HG03108 (cell line): ENCODE measurements around the gene GGCT.

Experiments
- ATAC-seq: cut with Tn5 transposase; IDR thresholded peaks from one replicate; pipeline ENCODE4 v1.9.1; 2021; ENCODE audit warnings: moderate library complexity; ENCODE audit not compliant: unreplicated experiment

GGCT gene

DNA sequence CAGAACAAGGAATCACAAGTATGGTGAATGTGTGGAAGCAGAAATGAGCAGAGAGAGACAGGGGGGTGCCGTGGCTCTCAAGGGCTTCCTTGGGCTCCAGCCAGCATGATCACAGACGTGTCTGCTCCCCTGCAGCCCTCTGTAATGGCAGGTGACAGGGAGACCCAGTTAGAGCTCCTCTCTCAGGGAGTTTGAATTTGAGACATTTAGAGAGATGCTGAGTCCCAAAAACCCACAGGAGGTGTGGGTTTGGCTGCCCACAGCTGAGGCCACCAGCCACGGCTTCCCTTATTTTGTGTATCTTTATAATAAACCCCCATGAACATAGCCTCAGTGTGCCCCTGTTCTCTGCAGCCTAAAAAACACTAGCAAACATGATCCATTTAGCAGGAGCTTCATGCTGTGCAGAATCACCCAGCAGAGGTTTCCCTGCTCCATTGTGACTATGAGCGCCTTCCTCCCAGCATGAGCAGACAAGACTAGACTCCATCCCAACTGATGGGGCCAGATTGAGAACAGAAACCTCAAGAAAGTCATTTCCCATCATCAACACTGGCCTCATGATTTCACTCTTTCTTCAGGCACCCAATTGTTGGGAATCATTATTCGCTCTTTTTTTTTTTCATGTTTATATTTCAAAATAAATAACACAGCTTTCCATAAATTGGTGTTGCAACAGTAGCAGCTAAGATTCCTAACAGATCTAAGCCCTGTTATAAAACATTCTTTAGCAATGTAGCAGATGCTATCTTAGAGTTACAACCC, 39.4 kb downstream of the GGCT start:
- no peak for ATAC-seq

- no peak for ATAC-seq
Measured at GRCh38 chr7:30464231-30464671, 40.4 kb downstream of the GGCT start.

GRCh38 chr7:30463405-30464145, 41.1 kb downstream of the GGCT start:
- ATAC-seq, result peak; percentile 70

DNA sequence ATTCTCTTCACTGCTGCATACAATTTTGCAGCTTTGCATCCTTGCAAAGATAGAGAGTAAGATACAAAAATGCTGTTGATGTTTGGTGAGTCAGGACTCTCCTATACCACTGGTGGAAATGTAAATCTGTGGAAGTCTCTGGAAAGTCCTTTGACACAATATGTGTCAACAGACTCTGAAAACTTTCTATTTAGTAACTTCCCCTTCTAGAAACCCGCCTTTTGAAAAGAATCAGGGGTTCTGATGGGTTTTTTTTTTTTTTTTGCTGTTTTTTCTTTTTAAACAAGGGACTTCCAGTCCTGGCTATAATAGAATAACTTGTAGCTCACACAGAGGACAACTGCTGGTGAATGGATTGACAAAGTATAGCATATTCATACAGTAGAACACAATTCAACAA, 42.5 kb downstream of the GGCT start:
- no peak for ATAC-seq

DNA sequence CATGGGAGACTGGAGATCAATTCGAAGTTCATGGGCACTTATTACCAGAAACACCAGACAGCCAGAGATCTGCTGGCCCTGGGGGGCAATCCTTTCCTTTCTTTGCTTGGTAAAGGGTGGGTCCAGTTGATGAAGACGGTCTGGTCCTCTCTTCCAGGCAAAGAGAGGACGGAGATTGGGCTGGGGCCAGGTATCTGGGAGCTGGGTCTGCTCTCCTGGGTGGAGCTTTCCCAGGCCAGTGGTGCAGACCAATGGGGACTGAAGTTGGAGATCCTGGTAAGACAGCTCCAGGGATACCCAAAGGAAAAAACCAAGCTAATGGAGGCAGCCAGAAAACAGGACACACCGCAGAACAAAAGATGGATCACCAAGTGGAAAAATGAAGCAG, 44.4 kb downstream of the GGCT start:
- no peak for ATAC-seq

- ATAC-seq, result no peak
Measured at GRCh38 chr7:30459591-30460245, 44.9 kb downstream of the GGCT start.

GRCh38 chr7:30458311-30458710, 46.3 kb downstream of the GGCT start:
- no peak for ATAC-seq

DNA sequence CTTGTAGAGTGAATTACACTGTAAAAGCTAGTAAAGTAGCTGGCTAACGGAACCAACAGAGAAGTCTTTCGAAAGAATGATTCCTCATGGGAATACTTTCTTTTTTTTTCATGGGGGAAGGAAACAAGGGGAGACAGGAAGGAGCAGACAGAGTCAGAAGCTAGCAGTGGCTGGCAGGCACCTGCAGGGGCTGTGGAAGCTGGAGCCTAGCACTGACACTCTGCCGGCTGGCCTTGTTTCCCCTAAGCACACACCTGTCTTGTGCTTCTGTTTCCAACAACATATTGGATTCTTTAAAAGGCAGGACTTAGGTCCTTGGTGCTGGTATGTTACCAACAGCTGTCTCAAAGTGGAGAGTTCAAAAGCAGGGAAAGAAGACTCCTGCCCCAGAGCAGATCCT, 50.7 kb downstream of the GGCT start:
- ATAC-seq, result no peak

DNA sequence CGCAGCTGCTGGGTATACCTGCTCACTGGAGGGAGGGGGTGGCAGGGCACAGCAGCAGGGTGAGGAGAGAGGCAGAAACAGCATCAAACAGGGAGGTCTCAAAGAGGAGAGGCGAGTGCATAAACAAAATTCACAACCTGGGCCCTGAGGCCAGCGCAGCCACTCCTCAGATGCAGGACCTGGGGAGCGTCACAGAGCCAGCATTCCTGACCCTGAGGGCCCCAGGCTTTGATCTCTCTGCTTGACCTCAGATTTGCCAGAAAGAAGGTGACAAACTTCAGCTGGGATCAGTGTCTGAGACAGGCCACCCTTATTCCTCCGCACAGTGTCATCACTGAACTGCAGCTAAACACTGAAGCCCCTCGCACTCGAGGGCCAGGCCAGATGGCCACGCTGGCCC, 51.6 kb downstream of the GGCT start:
- no peak for ATAC-seq

GRCh38 chr7:30452280-30452930, 52.2 kb downstream of the GGCT start:
- no peak for ATAC-seq

DNA sequence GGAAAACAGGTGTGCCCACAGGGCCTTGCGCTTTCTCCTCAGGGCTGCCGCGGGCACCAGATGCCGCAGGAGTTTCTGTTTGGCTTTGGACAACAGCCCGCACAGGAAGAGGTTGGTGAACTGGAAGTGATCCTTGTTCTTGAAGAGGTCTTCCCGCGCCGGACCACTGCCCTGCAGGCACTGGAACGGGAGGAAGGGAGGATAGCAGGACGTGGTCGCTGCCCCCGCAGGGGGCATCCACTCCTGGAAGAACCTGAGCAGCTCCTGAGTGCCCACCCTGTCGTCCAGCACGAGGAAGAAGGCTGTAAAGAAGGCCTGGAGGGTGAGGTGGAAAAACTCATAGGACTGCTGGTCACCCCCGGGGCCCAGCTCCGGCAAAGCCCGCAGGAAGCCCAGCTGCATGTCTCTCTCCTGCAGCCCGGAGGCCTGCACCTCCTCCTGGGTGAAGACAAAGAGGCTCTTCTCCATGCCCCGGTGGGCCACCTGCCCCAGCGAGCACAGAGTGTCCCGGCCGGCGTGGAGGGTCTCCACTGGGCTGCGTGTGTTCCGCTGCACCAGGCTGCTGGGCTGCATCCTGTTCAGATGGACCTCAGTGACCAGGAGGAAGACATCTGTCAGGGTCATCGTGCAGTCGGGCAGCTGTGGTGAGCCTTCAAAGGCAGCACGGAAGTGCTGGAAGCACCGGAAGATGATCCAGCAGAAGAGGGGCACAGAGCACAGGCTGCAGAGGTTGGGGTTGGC, 52.9 kb downstream of the GGCT start:
- ATAC-seq, result no peak

DNA sequence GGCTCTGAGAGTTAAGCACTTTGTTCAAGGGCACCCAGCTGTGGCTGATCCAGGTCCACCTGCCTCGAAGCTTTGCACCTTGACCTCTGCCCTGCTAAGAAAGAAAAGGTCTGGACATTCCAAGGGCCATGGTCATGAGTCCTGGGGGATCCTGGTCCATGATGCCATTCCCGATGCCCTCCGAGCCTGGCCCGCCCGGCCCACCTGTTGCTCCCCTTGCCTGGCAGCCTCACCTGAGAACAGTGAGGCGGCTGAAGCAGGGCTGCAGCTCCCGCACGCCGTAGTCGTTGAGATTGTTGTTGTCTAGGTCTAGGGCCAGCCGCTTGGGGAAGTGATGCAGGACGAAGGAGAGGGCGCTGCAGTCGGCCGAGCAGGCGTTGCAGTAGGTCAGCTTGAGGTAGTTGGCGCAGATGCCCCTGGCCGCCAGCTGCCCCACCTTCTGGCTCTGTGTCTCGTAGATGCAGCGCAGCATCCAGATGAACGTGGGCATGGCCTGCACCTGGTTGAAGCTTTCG, 53.6 kb downstream of the GGCT start:
- ATAC-seq, result no peak

DNA sequence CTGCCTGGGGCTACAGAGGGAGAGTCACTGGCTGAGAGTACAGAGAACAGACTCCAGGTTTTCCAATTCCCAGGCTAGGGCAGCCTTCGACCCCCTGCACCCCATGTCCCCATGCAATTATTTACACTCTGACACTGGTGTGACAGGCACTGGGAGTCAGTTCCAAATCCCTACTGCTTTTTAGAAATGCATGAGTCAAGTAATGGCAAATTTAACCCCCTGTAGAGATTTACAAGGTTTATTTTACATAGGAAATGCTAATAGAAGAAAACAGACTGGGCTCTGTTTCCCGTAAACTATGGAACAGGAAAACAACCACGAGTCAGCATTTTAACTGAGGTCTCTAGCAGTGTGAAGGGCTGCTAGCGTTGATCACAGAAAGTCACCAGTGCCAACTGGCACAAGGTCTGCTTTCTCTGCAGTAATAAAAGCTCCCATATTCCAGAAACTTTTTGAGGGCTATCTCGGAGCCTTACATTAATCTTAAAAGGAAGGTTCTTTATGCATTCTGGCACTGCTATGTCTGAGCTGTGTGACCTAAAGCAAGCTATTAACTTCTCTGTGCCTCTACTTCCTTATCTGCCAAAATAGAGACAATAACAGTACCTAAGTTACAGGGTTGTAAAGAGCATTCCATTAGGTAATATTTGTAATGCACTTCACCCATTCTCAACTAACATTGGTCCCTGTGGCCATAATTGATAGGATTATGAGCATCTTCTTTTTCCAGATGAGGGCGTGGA, 54.2 kb downstream of the GGCT start:
- no peak for ATAC-seq

DNA sequence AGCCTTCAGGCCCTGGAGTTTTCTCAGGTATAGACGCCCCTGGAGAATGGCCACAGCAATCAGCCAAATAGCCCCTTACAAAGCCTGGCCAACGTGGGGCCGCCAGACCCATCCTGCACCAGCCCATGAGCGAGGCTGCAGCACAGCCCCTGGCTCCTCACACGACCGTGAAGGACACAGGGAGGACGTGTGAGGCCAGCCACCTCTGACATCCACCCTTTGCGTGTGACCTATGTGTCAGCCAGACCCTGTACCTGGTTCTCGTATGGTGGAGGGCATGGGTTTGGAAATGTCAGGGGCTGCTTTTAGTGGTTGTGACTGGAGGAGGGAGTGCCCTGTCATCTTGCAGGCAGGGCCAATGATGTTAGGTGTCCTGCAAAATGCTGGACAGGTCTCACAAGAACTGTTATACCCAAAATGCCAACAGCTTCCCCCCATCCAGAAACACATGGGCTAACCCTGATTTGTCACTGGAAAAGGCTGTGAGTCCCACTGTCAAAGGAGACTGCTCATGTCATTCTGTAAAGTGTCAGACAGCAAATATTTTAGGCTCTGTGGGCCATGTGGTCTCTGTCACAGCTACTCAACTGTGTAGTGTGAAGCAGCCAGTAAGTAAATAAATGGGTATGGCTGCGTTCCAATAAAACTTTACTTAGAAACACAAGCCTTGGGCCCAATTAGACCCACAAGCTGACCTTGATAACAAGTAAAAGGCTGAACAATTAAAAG, 56.0 kb downstream of the GGCT start:
- ATAC-seq, result no peak

GRCh38 chr7:30447466-30447865, 57.2 kb downstream of the GGCT start:
- ATAC-seq, result no peak
